Esophagus squamous epithelium (tissue), 4 donors: ENCODE results near the gene GALNT17.

Experiments used
- CTCF ChIP-seq, 6 experiments: fragments of 450-650 bp in 4 of 6; fragments of 200-600 bp in 2 of 6; sonication (generic) in 2 of 6; IDR thresholded peaks; one replicate each; pipeline ENCODE4 v1.5.1; 2016 to 2019; ENCODE audit warnings: antibody characterized with exemption in 6 of 6, mild to moderate bottlenecking in 4 of 6, moderate library complexity in 4 of 6
- POLR2A ChIP-seq, 4 donors: fragments of 450-650 bp; IDR thresholded peaks; one replicate each; pipeline ENCODE4 v1.6.1; 2017; ENCODE audit warnings: antibody characterized with exemption in 4 of 4, mild to moderate bottlenecking in 4 of 4, moderate library complexity in 3 of 4

DNA sequence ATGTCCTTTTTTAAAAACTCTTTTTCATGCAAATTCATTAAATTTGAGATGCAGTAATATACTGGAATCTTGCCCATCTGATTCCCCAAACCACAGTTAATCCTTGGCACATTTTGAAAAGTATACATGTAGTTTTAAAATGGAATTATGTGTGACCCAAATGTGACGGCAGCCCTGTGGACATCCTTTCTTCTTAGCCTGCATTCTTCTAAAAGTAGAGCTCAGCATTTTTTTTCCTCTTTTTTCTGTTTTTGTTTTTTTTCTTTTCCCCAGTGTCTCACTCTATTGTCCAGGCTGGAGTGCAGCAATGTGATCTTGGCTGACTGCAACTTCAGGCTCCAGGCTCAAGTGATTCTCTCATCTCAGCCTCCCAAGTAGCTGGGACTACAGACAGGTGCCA lies 338.9 kb downstream of the GALNT17 start:
- no peak for TF ChIP-seq CTCF (IDR thresholded peaks at IDR 0.05)
- no peak for TF ChIP-seq POLR2A (IDR thresholded peaks at IDR 0.05)
